NCI-H446 treated with DMSO at 0.1 percent for 48 hours (cell line): ENCODE measurements around the gene CSTB.
A peak's percentile ranks its signal among the peaks of the same experiment; 100 is the strongest.

ENCODE experiments used
- DNase-seq: peaks from one replicate; lab custom pipeline; 2025; lab: John Stamatoyannopoulos, UW

CSTB gene

GRCh38 chr21:43810505-43811261 lies 34.6 kb upstream of the CSTB start:
- DNase-seq = peak; percentile 14

GRCh38 chr21:43809853-43810504 lies 33.9 kb upstream of the CSTB start:
- no peak for DNase-seq

- no peak for DNase-seq
Observed at GRCh38 chr21:43809346-43809799, 33.3 kb upstream of the CSTB start.

GRCh38 chr21:43808832-43809251 lies 32.7 kb upstream of the CSTB start:
- DNase-seq = no peak

- DNase-seq = no peak
Observed at GRCh38 chr21:43808367-43808766, 32.3 kb upstream of the CSTB start.

- DNase-seq = no peak
Observed at GRCh38 chr21:43806017-43806710, 30.1 kb upstream of the CSTB start.

- DNase-seq = no peak
Observed at GRCh38 chr21:43805275-43805800, 29.2 kb upstream of the CSTB start.

GRCh38 chr21:43803558-43804300 lies 27.6 kb upstream of the CSTB start:
- no peak for DNase-seq

GRCh38 chr21:43802713-43803313 lies 26.7 kb upstream of the CSTB start:
- no peak for DNase-seq

GRCh38 chr21:43801006-43801783 lies 25.1 kb upstream of the CSTB start:
- no peak for DNase-seq

GRCh38 chr21:43800566-43800965 lies 24.5 kb upstream of the CSTB start:
- DNase-seq = no peak

GRCh38 chr21:43800124-43800523 lies 24.0 kb upstream of the CSTB start:
- DNase-seq = no peak

- DNase-seq = no peak
Observed at GRCh38 chr21:43799301-43799840, 23.3 kb upstream of the CSTB start.

GRCh38 chr21:43797925-43798715 lies 22.0 kb upstream of the CSTB start:
- DNase-seq = no peak

- DNase-seq = no peak
Observed at GRCh38 chr21:43797415-43797814, 21.3 kb upstream of the CSTB start.

GRCh38 chr21:43794857-43795256 lies 18.7 kb upstream of the CSTB start:
- no peak for DNase-seq

GRCh38 chr21:43794311-43794710 lies 18.2 kb upstream of the CSTB start:
- DNase-seq = no peak

- no peak for DNase-seq
Observed at GRCh38 chr21:43793243-43793642, 17.1 kb upstream of the CSTB start.

- DNase-seq = no peak
Observed at GRCh38 chr21:43792406-43792805, 16.3 kb upstream of the CSTB start.
